Ishikawa (cell line): Measurements from ENCODE around the gene SIX1.

ENCODE experiments used
- CREB1 ChIP-seq: IDR thresholded peaks from 2 replicates; pipeline ENCODE4 v1.6.1; 2012; ENCODE audit warnings: low read depth
- EGR1 ChIP-seq: IDR thresholded peaks from 2 replicates; pipeline ENCODE4 v1.6.1; 2012
- EP300 ChIP-seq: IDR thresholded peaks from 2 replicates; pipeline ENCODE4 v1.6.1; 2012; ENCODE audit warnings: borderline replicate concordance
- FOXM1 ChIP-seq: IDR thresholded peaks from 2 replicates; pipeline ENCODE4 v1.6.1; 2012; ENCODE audit warnings: low read depth, borderline replicate concordance
- MAX ChIP-seq: IDR thresholded peaks from 2 replicates; pipeline ENCODE4 v1.6.1; 2012
- NFIC ChIP-seq: IDR thresholded peaks from 2 replicates; pipeline ENCODE4 v1.6.1; 2012
- RAD21 ChIP-seq: IDR thresholded peaks from 2 replicates; pipeline ENCODE4 v1.6.1; 2012; ENCODE audit warnings: low read depth
- REST ChIP-seq: IDR thresholded peaks from 2 replicates; pipeline ENCODE4 v1.6.1; 2012; ENCODE audit warnings: low read depth, mild to moderate bottlenecking
- TAF1 ChIP-seq: IDR thresholded peaks from 2 replicates; pipeline ENCODE4 v1.6.1; 2012; ENCODE audit warnings: low read depth, mild to moderate bottlenecking
- TCF12 ChIP-seq: IDR thresholded peaks from 2 replicates; pipeline ENCODE4 v1.6.1; 2012; ENCODE audit warnings: low read depth
- TEAD4 ChIP-seq: IDR thresholded peaks from 2 replicates; pipeline ENCODE4 v1.6.1; 2012
- USF1 ChIP-seq: IDR thresholded peaks from 2 replicates; pipeline ENCODE4 v1.6.1; 2012
- YY1 ChIP-seq: IDR thresholded peaks from 2 replicates; pipeline ENCODE4 v1.6.1; 2012; ENCODE audit warnings: low read depth
- ZBTB7A ChIP-seq: IDR thresholded peaks from 2 replicates; pipeline ENCODE4 v1.6.1; 2012; ENCODE audit warnings: low read depth

SIX1 gene

GRCh38 chr14:60679566-60680258 is 30.4 kb upstream of the SIX1 start:
- TF ChIP-seq CREB1 (no peak), USF1 (no peak), REST (no peak), TEAD4 (no peak), FOXM1 (no peak), EP300 (no peak), TAF1 (no peak), YY1 (no peak)

GRCh38 chr14:60677701-60678100 is 28.4 kb upstream of the SIX1 start:
- TF ChIP-seq YY1: no peak
- no peak for TF ChIP-seq RAD21
- no peak for TF ChIP-seq FOXM1
- no peak for TF ChIP-seq MAX
- TF ChIP-seq TEAD4: no peak
- no peak for TF ChIP-seq NFIC
- TF ChIP-seq ZBTB7A: no peak
- no peak for TF ChIP-seq TAF1
- TF ChIP-seq EGR1: no peak
- TF ChIP-seq USF1: no peak

GRCh38 chr14:60670989-60671388 is 21.7 kb upstream of the SIX1 start:
- TF ChIP-seq ZBTB7A (no peak), TAF1 (no peak), YY1 (no peak), RAD21 (no peak), USF1 (no peak), TEAD4 (no peak), REST (no peak), NFIC (no peak), EGR1 (no peak), CREB1 (no peak), FOXM1 (no peak), TCF12 (no peak)

GRCh38 chr14:60668431-60669112 is 19.3 kb upstream of the SIX1 start:
- TF ChIP-seq EGR1 (no peak), USF1 (no peak), MAX (no peak), TCF12 (no peak), NFIC (no peak), REST (no peak), YY1 (no peak)
